GM12872 (cell line): ENCODE results near the gene BGLAP.

Experiments
- TF ChIP-seq, protein P1 (sequence below): IDR thresholded peaks from 3 replicates; pipeline ENCODE4 v1.5.1; 2011; ENCODE audit warnings: low read depth, mild to moderate bottlenecking, low read length, moderate library complexity; ENCODE audit not compliant: insufficient read depth

BGLAP gene

DNA sequence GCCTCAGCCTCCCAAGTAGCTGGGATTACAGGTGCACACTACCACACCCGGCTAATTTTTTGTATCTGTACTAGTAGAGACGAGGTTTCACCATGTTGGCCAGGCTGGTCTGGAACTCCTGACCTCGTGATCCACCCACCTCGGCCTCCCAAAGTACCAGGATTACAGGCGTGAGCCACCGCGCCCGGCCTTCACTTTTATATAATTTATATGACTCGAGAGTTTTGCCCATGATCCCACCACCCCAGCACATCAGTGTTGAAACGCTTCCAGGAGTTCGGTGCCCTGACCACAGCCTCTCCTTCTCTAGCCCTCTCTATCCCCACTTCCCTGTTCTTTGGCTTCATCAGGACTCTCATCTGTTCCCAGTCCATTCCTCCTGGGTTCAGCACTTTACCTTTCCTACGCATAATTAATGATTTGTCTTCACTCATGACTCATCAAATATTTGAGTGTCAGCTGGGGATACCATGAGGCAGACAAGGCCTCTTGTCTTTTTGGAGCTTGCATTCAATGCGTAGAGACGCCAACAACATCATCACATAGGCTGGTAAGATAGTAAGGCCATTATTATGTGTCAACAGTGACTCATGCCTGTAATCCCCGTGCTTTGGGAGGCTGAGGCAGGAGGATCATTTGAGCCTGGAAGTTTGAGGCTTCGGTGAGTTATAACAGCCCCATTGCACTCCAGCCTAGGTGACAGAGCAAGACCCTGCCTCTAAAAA, 27.8 kb upstream of the BGLAP start:
- TF ChIP-seq, protein P1, sequence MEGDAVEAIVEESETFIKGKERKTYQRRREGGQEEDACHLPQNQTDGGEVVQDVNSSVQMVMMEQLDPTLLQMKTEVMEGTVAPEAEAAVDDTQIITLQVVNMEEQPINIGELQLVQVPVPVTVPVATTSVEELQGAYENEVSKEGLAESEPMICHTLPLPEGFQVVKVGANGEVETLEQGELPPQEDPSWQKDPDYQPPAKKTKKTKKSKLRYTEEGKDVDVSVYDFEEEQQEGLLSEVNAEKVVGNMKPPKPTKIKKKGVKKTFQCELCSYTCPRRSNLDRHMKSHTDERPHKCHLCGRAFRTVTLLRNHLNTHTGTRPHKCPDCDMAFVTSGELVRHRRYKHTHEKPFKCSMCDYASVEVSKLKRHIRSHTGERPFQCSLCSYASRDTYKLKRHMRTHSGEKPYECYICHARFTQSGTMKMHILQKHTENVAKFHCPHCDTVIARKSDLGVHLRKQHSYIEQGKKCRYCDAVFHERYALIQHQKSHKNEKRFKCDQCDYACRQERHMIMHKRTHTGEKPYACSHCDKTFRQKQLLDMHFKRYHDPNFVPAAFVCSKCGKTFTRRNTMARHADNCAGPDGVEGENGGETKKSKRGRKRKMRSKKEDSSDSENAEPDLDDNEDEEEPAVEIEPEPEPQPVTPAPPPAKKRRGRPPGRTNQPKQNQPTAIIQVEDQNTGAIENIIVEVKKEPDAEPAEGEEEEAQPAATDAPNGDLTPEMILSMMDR: no peak

DNA sequence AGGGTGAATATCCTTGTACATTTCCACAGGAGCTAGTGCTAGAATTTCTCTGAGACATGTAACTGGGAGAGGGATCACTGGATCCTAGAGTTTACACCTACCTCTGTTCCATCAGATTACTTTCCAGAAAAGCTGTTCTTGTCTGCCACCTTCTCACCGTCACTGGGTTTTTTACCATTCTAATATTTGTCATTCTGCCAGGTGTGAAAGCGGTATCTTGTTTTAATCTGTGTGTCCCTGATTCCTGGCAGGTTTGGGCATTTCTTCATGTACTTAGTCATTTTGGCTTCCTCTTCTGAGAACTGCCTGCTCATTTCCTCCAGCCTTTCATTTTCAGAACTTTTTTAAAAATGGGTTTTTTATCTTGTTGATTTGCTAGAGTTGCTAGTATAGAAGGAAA, 24.1 kb upstream of the BGLAP start:
- TF ChIP-seq, protein P1: no peak

DNA sequence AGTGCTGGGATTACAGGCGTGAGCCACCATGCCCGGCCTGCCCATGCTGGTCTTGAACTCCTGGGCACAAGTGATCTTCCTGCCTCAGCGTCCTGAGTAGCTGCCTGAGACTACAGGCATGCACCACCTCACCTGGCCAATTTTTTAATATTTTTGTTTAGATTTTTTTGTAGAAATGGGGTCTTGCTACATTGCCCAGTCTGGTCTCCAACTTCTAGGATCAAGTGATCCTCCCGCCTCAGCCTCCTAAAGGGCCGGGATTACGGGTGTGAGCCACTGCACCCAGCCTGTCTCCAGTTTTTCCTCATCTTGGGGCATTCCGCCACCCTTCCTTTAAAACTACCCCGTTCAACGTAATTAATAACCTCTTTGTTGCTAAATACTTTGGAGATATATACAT, 21.8 kb upstream of the BGLAP start:
- TF ChIP-seq, protein P1: no peak

DNA sequence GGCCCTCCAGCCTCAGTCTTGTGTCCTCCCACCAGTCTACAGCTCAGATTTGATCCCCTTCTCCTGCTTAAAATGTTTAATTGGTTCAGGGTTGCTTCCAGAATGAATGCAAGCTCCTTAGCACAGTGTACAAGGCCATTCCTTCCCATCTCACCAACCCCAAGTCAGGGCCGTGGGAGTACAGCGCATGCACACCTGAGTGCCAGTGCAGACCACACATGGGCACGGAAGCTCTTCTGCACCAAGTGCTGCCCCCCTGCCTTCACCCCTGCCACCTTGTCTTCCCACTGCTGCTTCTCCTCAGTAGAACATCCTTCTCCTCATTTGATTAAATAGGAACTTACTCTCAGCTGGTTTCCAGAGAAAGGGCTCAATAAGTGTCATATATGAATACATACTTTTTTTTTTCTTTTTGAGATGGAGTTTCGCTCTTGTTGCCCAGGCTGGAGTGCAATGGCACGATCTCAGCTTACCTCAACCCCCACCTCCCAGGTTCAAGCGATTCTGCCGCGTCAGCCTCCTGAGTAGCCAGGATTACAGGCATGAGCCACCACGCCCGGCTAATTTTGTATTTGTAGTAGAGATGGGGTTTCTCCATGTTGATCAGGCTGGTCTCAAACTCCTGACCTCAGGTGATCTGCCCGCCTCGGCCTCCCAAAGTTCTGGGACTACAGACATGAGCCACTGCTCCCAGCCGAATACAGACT, 19.8 kb upstream of the BGLAP start:
- TF ChIP-seq, protein P1: no peak

DNA sequence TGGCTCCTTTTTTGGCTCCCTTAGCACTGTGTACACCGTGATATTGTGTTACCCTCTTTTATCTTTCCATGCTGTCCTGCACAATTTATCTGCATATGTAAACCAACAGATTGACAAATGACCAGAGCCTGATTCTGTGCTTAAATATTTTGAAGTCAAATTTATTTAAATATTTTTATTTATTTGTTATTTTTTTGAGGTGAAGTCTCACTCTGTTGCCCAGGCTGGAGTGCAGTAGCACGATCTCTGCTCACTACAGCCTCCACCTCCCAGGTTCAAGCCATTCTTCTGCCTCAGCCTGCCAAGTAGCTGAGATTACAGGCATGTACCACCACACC, 16.3 kb upstream of the BGLAP start:
- TF ChIP-seq, protein P1: no peak

DNA sequence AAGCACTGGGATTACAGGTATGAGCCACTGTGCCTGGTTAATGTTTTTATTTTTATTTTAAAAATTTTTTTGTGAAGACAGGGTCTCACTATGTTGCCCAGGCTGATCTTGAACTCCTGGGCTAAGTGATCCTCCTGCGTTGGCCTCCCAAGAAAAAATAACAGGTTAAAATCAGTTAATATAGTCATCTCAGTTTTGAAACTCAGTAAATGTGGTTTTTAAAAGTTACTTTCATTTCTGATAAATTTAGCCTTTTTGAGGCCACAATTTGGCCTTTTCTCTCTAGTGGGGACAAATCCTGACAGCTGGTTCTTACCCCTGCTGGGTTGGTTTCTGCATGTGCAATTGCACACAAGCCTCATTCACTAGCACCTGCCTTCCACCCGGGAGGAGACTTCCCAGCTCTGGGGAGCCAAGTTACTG, 15.9 kb upstream of the BGLAP start:
- TF ChIP-seq, protein P1: no peak

DNA sequence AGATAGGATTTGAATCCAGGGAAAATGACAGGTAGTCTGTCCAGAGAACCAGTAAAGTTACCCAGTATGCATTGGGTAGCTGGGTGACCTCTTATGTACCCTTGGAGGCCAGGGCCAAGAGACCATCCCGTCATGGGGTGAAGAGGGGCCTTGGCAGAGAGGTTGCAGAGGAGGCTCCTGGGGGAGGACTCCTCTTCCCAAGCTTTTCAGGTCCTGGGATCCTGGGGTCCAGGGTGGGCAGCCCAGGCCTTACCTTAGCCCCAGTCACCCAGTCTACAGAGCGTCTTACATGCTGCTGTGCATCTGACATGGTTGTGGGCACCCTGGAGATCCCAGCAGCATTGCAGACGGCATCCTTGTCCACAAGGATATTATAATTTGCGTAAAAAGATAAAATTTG, 15.2 kb upstream of the BGLAP start:
- TF ChIP-seq, protein P1: no peak
